Measurements from ENCODE around the gene RIOK3.

The RIOK3 gene

DNA sequence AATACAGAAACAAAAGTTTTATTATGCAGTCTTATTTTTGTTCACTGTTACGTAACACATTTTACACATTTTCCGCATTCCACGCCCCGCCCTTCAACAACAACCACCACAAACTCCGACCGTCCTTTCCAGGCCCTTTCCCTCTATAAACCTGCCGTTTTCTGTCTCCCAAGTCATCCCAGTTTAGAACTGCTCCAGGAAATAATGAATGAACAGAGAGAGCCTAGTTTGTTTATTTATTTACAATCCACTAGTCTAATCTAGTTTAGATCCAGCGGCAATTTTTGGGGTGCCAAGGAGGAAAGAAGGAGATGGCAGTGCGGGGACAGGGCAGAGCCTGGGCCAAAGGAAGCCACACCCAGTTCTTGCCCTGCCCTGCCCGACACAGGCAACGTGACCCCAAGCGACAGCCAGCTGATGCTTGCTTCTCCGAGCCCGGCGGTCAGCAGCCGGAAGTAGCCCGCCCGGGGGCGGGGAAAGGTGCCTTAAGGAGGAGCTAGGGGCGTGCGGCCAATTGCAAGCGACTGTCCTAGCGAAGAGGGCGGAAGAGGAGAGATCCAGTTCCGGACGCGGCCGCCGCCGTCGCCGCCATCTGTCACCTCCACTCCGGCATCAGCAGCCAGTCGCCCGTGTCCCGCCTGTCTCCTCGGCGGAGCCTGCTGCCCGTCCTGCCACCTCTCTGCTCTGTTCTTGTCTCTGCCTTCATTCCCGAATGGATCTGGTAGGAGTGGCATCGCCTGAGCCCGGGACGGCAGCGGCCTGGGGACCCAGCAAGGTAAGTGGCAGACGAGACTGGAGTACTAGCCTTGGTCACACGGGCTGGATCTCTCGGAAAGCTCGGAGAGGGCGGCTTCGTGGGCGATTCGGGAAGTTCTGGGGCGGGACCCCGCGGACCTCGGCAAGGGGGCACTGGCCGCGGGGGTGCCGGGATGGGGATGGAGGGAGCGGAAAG is at the start of gene RIOK3:
Gene RIOK3 (plus strand): TSS at position 560 of the 952 bp plus-strand sequence. CDS start 153 bp downstream, at position 713.
- TF ChIP-seq CTCF (IDR thresholded peaks at IDR 0.05; ENCODE audit: low read depth, low read length) (no peak), MYC (IDR thresholded peaks at IDR 0.05; ENCODE audit: low read depth, low read length) (no peak), MAX (IDR thresholded peaks at IDR 0.05; ENCODE audit: low read depth, low read length) (peak; percentile 79), POLR2A (IDR thresholded peaks at IDR 0.05; ENCODE audit: extremely low read depth, insufficient read length) (peak; percentile 47)
- peak within 1 kb of the TSS; percentile 94 for H3K4me3 ChIP-seq (ENCODE audit: low read depth, low read length)
- peak; percentile 98 for DNase-seq (ENCODE audit: low read depth)

- H3K4me3 ChIP-seq (ENCODE audit: low read depth, low read length), result no peak overlapping the region
- no peak for DNase-seq (ENCODE audit: low read depth)
- no peak for TF ChIP-seq MAX (IDR thresholded peaks at IDR 0.05; ENCODE audit: low read depth, low read length)
- no peak for TF ChIP-seq POLR2A (IDR thresholded peaks at IDR 0.05; ENCODE audit: extremely low read depth, insufficient read length)
- TF ChIP-seq MYC (IDR thresholded peaks at IDR 0.05; ENCODE audit: low read depth, low read length), result no peak
- no peak for TF ChIP-seq CTCF (IDR thresholded peaks at IDR 0.05; ENCODE audit: low read depth, low read length)
Measured at GRCh38 chr18:23403310-23403709, 49.8 kb upstream of the RIOK3 start.

DNA sequence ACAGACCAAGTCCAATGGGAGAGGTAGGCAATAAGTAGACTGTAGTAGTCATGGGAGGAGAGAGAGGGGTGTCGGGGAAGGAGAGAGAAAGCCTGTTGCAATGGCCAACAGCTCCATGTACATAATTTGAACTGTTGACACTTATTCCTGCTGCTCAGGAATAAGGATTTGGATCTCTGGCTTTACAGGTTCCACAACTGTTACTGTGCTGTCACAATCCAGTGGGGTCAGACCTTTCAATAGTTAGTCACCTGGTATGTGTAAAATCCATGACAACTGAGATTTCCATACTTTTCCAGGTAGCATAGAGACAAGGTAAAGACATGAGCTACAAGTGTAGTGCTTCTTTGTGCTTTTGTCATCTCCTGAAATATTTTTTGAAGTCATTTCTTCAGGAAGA is 47.5 kb upstream of the RIOK3 start:
- H3K4me3 ChIP-seq (ENCODE audit: low read depth, low read length), result no peak overlapping the region
- TF ChIP-seq MYC (IDR thresholded peaks at IDR 0.05; ENCODE audit: low read depth, low read length) (no peak), CTCF (IDR thresholded peaks at IDR 0.05; ENCODE audit: low read depth, low read length) (no peak)
- no peak for DNase-seq (ENCODE audit: low read depth)

DNA sequence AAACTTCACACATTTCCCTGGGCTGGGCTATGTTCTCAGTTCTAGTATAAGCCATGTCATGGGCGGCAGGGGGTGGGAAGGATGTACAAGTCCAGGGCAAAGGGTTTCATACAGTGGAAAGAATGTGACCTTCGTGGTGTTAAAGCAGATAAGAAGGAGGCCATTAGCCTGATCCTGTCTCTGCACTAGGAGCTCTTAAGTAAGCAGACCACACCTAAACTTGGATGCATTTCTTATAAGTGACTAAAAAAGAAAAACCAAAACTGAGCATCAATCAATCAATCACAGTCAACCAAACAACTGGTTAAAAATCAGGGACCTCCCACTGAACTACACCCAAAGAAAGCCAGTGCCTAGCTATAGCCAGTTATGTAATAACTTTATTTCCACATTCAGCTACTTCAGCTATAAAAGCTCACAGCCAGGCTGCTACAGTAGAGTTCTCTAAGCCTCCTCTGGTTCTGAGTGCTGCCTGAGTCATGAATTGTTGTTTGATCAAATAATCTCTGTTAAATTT is 46.8 kb upstream of the RIOK3 start:
- TF ChIP-seq MAX (IDR thresholded peaks at IDR 0.05; ENCODE audit: low read depth, low read length), result no peak
- no peak for TF ChIP-seq MYC (IDR thresholded peaks at IDR 0.05; ENCODE audit: low read depth, low read length)
- no peak overlapping the region for H3K4me3 ChIP-seq (ENCODE audit: low read depth, low read length)
- no peak for DNase-seq (ENCODE audit: low read depth)

GRCh38 chr18:23412351-23412964 is 40.6 kb upstream of the RIOK3 start:
- TF ChIP-seq CTCF (IDR thresholded peaks at IDR 0.05; ENCODE audit: low read depth, low read length) (no peak), MYC (IDR thresholded peaks at IDR 0.05; ENCODE audit: low read depth, low read length) (no peak), POLR2A (IDR thresholded peaks at IDR 0.05; ENCODE audit: extremely low read depth, insufficient read length) (no peak), MAX (IDR thresholded peaks at IDR 0.05; ENCODE audit: low read depth, low read length) (no peak)
- no peak overlapping the region for H3K4me3 ChIP-seq (ENCODE audit: low read depth, low read length)
- no peak for DNase-seq (ENCODE audit: low read depth)

- DNase-seq (ENCODE audit: low read depth), result no peak
- TF ChIP-seq POLR2A (IDR thresholded peaks at IDR 0.05; ENCODE audit: extremely low read depth, insufficient read length), result no peak
- TF ChIP-seq CTCF (IDR thresholded peaks at IDR 0.05; ENCODE audit: low read depth, low read length), result no peak
- no peak for TF ChIP-seq MYC (IDR thresholded peaks at IDR 0.05; ENCODE audit: low read depth, low read length)
- no peak for TF ChIP-seq MAX (IDR thresholded peaks at IDR 0.05; ENCODE audit: low read depth, low read length)
- no peak overlapping the region for H3K4me3 ChIP-seq (ENCODE audit: low read depth, low read length)
Measured at GRCh38 chr18:23415515-23415914, 37.6 kb upstream of the RIOK3 start.
